Right lobe of liver (tissue), 4 donors: ENCODE data around the gene HCN1.

ENCODE experiments used
- POLR2A ChIP-seq: fragments of 450-650 bp; IDR thresholded peaks from one replicate; pipeline ENCODE4 v1.6.1; 2017; ENCODE audit warnings: antibody characterized with exemption, mild to moderate bottlenecking
- TF ChIP-seq, protein P1 (sequence below), 4 donors: fragments of 200-600 bp in 3 of 4; fragments of 450-650 bp in 1 of 4; IDR thresholded peaks; one replicate each; pipeline versions ENCODE4 v1.5.1 to v1.8.0; 2016 to 2022; ENCODE audit warnings: antibody characterized with exemption in 4 of 4, mild to moderate bottlenecking in 2 of 4
- donor health status: DM: no; HTN: no; CAD: no.
- donor health status: DM: no; HTN: no; CAD: no.
- donor health status: DM: no; HTN: yes; CAD: no.

GRCh38 chr5:45509371-45509770 is 186.8 kb downstream of the HCN1 start:
- TF ChIP-seq, protein P1, sequence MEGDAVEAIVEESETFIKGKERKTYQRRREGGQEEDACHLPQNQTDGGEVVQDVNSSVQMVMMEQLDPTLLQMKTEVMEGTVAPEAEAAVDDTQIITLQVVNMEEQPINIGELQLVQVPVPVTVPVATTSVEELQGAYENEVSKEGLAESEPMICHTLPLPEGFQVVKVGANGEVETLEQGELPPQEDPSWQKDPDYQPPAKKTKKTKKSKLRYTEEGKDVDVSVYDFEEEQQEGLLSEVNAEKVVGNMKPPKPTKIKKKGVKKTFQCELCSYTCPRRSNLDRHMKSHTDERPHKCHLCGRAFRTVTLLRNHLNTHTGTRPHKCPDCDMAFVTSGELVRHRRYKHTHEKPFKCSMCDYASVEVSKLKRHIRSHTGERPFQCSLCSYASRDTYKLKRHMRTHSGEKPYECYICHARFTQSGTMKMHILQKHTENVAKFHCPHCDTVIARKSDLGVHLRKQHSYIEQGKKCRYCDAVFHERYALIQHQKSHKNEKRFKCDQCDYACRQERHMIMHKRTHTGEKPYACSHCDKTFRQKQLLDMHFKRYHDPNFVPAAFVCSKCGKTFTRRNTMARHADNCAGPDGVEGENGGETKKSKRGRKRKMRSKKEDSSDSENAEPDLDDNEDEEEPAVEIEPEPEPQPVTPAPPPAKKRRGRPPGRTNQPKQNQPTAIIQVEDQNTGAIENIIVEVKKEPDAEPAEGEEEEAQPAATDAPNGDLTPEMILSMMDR (IDR thresholded peaks at IDR 0.05): no peak
- TF ChIP-seq POLR2A: no peak
